OCI-LY3 (cell line): ENCODE results near the gene MYBL2.

Experiments used
- H2AFZ ChIP-seq: fragments of 200-600, 300-600 bp; shearing (Covaris generic); 2 replicates; pipeline ENCODE4 v1.6.0; 2014; ENCODE audit warnings: antibody characterized with exemption, low read depth, low read length
- H3K27ac ChIP-seq: fragments of 200-600, 300-600 bp; sonication (generic); 2 replicates; pipeline ENCODE4 v1.5.1; 2014; ENCODE audit warnings: mild to moderate bottlenecking, low read length, moderate library complexity, mixed read lengths
- H3K27me3 ChIP-seq: fragments of 200-600, 300-600 bp; sonication (generic); 2 replicates; pipeline ENCODE4 v1.6.1; 2014; ENCODE audit warnings: low read depth, low read length, mixed read lengths
- H3K36me3 ChIP-seq: fragments of 200-600, 300-600 bp; sonication (generic); replicated peaks from 2 replicates; pipeline ENCODE3; 2014; ENCODE audit warnings: low read depth, low read length, mixed read lengths
- H3K4me1 ChIP-seq: fragments of 300-600, 200-600 bp; sonication (generic); 2 replicates; pipeline ENCODE4 v1.6.1; 2014; ENCODE audit warnings: low read length, mixed read lengths
- H3K4me2 ChIP-seq: fragments of 200-600, 300-600 bp; sonication (generic); 2 replicates; pipeline ENCODE4 v1.6.1; 2014; ENCODE audit warnings: low read length, mixed read lengths
- H3K4me3 ChIP-seq: fragments of 300-600, 200-600 bp; sonication (generic); 2 replicates; pipeline ENCODE4 v1.5.1; 2014; ENCODE audit warnings: antibody characterized with exemption, mild to moderate bottlenecking, low read length, moderate library complexity
- H3K79me2 ChIP-seq: fragments of 300-600, 200-600 bp; shearing (Covaris generic); 2 replicates; pipeline ENCODE4 v1.6.1; 2014; ENCODE audit warnings: mild to moderate bottlenecking, low read length, mixed read lengths
- H3K9ac ChIP-seq: fragments of 300-600, 200-600 bp; shearing (Covaris generic); 2 replicates; pipeline ENCODE4 v1.6.0; 2014; ENCODE audit warnings: mild to moderate bottlenecking, low read length, moderate library complexity
- H3K9me3 ChIP-seq: fragments of 200-600, 300-600 bp; shearing (Covaris generic); 2 replicates; pipeline ENCODE4 v1.6.1; 2014; ENCODE audit warnings: low read length, mixed read lengths; ENCODE audit not compliant: insufficient read depth
- H4K20me1 ChIP-seq: fragments of 200-600, 300-600 bp; sonication (generic); 2 replicates; pipeline ENCODE4 v1.6.1; 2016; ENCODE audit warnings: low read length, mixed read lengths; ENCODE audit not compliant: insufficient read depth
- CTCF ChIP-seq: fragments of 200-600, 300-600 bp; sonication (generic); IDR thresholded peaks from 2 replicates; pipeline ENCODE4 v1.5.1; 2014; ENCODE audit warnings: antibody characterized with exemption, low read length, low read depth
- EZH2phosphoT487 ChIP-seq: fragments of 200-600 bp; shearing (Covaris generic); IDR thresholded peaks from 2 replicates; pipeline ENCODE4 v1.6.1; 2018; ENCODE audit warnings: antibody characterized with exemption, mixed run types, low read depth

MYBL2 gene

GRCh38 chr20:43724383-43724782 lies 57.5 kb downstream of the MYBL2 start:
- Histone ChIP-seq H3K9me3 (no peaks in the 10 kb centered on the region), H3K79me2 (no peaks in the 10 kb centered on the region), H3K27me3 (no peaks in the 10 kb centered on the region), H3K4me3 (no peak overlapping the region), H3K9ac (no peak overlapping the region), H3K4me2 (no peak overlapping the region), H4K20me1 (no peaks in the 10 kb centered on the region), H3K27ac (no peak overlapping the region), H2AFZ (no peak overlapping the region), H3K36me3 (peaks cover 8% of the 10 kb centered on the region), H3K4me1 (peaks cover 22% of the 10 kb centered on the region)
- TF ChIP-seq EZH2phosphoT487 (no peak), CTCF (no peak)

- H3K4me3 ChIP-seq = no peak overlapping the region
- H3K79me2 ChIP-seq = no peaks in the 10 kb centered on the region
- TF ChIP-seq EZH2phosphoT487 (no peak), CTCF (no peak)
- no peak overlapping the region for H3K4me2 ChIP-seq
- H4K20me1 ChIP-seq = no peaks in the 10 kb centered on the region
- no peaks in the 10 kb centered on the region for H3K9me3 ChIP-seq
- H3K9ac ChIP-seq = no peak overlapping the region
- no peaks in the 10 kb centered on the region for H3K27me3 ChIP-seq
- peaks cover 22% of the 10 kb centered on the region for H3K4me1 ChIP-seq
- no peak overlapping the region for H3K27ac ChIP-seq
- no peak overlapping the region for H2AFZ ChIP-seq
- H3K36me3 ChIP-seq = no peaks in the 10 kb centered on the region
Measured at GRCh38 chr20:43725666-43726065, 58.8 kb downstream of the MYBL2 start.

- H3K79me2 ChIP-seq = no peaks in the 10 kb centered on the region
- H3K4me2 ChIP-seq = no peak overlapping the region
- H3K4me1 ChIP-seq = peaks cover 22% of the 10 kb centered on the region
- H3K36me3 ChIP-seq = no peaks in the 10 kb centered on the region
- H3K27ac ChIP-seq = no peak overlapping the region
- H2AFZ ChIP-seq = no peak overlapping the region
- no peak overlapping the region for H3K9ac ChIP-seq
- no peak for TF ChIP-seq CTCF
- TF ChIP-seq EZH2phosphoT487 = no peak
- H4K20me1 ChIP-seq = no peaks in the 10 kb centered on the region
- no peak overlapping the region for H3K4me3 ChIP-seq
- no peaks in the 10 kb centered on the region for H3K9me3 ChIP-seq
- no peaks in the 10 kb centered on the region for H3K27me3 ChIP-seq
Measured at GRCh38 chr20:43726333-43726732, 59.4 kb downstream of the MYBL2 start.

GRCh38 chr20:43726811-43727338 lies 60.0 kb downstream of the MYBL2 start, which contains the start of gene GTSF1L:
GTSF1L (minus strand) TSS chr20:43727002; CDS start chr20:43726694, 308 bp downstream.
- no peaks in the 10 kb centered on the region for H4K20me1 ChIP-seq
- no peaks in the 10 kb centered on the region for H3K9me3 ChIP-seq
- no peak within 1 kb of the TSS for H3K4me3 ChIP-seq
- peaks cover 22% of the 10 kb centered on the region for H3K4me1 ChIP-seq
- H3K4me2 ChIP-seq = no peak within 1 kb of the TSS
- H2AFZ ChIP-seq = no peak within 1 kb of the TSS
- H3K9ac ChIP-seq = no peak within 1 kb of the TSS
- no peaks in the 10 kb centered on the region for H3K27me3 ChIP-seq
- no peak within 1 kb of the TSS for H3K27ac ChIP-seq
- no peaks in the 10 kb centered on the region for H3K79me2 ChIP-seq
- no peaks in the 10 kb centered on the region for H3K36me3 ChIP-seq
- TF ChIP-seq CTCF (no peak), EZH2phosphoT487 (no peak)
